ENCODE results near the gene RARG. TPM values are rescaled to one million over a fixed set of nuclear protein-coding genes. Genes with fewer than 3 reads are reported as not detected.

The RARG gene
- total RNA-seq, 4 donors from 2014 or later = 15.6 to 26.6 (median 22.9) TPM

GRCh38 chr12:53191096-53191884 lies 40.7 kb downstream of the RARG start:
- TF ChIP-seq CTCF (IDR thresholded peaks at IDR 0.05) = no peak
- no peak for TF ChIP-seq POLR2A (IDR thresholded peaks at IDR 0.05)
- TF ChIP-seq POLR2AphosphoS5 (IDR thresholded peaks at IDR 0.05) = no peak
- no peak for TF ChIP-seq EP300 (IDR thresholded peaks at IDR 0.05)
- Histone ChIP-seq H3K27me3 (no peaks in the 10 kb centered on the region), H3K4me3 (no peak overlapping the region), H3K36me3 (peaks cover 0 to 40% of the 10 kb centered on the region in 2 donors), H3K9me3 (no peaks in the 10 kb centered on the region), H3K4me1 (peaks cover 0 to 24% (median 3%) of the 10 kb centered on the region in 3 donors), H3K27ac (no peak overlapping the region)
- no peak for ATAC-seq
- WGBS, 2 donors (ENCODE audit: low coverage in 1 of 2) = 78 to 86% methylated on average over 2 of the region's 11 CpGs

- Histone ChIP-seq H3K27me3 (no peaks in the 10 kb centered on the region), H3K9me3 (no peaks in the 10 kb centered on the region), H3K36me3 (peaks cover 0 to 51% of the 10 kb centered on the region in 2 donors), H3K27ac (peak overlapping the region in 3 of 4 donors; percentile 57 to 69 (median 67)), H3K4me3 (no peak overlapping the region), H3K4me1 (peaks cover 0 to 34% (median 3%) of the 10 kb centered on the region in 3 donors)
- peak; percentile 41 for TF ChIP-seq POLR2AphosphoS5 (IDR thresholded peaks at IDR 0.05)
- TF ChIP-seq EP300 (IDR thresholded peaks at IDR 0.05) = no peak
- peak; percentile 63 to 87 (median 79) for TF ChIP-seq CTCF (IDR thresholded peaks at IDR 0.05)
- TF ChIP-seq POLR2A (IDR thresholded peaks at IDR 0.05) = no peak
- ATAC-seq = peak; percentile 86
- WGBS, 2 donors (ENCODE audit: low coverage in 1 of 2) = 59 to 70% methylated on average over 4 to 7 of the region's 14 CpGs
Observed at GRCh38 chr12:53190108-53190729, 41.8 kb downstream of the RARG start.

- ATAC-seq = no peak
- Histone ChIP-seq H3K4me3 (no peak overlapping the region), H3K9me3 (no peaks in the 10 kb centered on the region), H3K27ac (no peak overlapping the region), H3K27me3 (no peaks in the 10 kb centered on the region), H3K4me1 (peaks cover 1 to 56% (median 24%) of the 10 kb centered on the region in 3 donors), H3K36me3 (peaks cover 0 to 79% of the 10 kb centered on the region in 2 donors)
- 75% methylated on average over 1 to 9 of the region's 15 CpGs for WGBS, 2 donors (ENCODE audit: low coverage in 1 of 2)
- TF ChIP-seq CTCF (IDR thresholded peaks at IDR 0.05) (no peak), EP300 (IDR thresholded peaks at IDR 0.05) (no peak), POLR2AphosphoS5 (IDR thresholded peaks at IDR 0.05) (no peak), POLR2A (IDR thresholded peaks at IDR 0.05) (no peak)
Observed at GRCh38 chr12:53187145-53187899, 44.7 kb downstream of the RARG start.

- Histone ChIP-seq H3K36me3 (peaks cover 0 to 82% of the 10 kb centered on the region in 2 donors), H3K9me3 (no peaks in the 10 kb centered on the region), H3K27me3 (no peaks in the 10 kb centered on the region), H3K4me1 (peaks cover 5 to 62% (median 30%) of the 10 kb centered on the region in 3 donors), H3K27ac (no peak overlapping the region), H3K4me3 (no peak overlapping the region)
- 66 to 93% methylated on average over 4 of the region's 4 CpGs for WGBS, 2 donors (ENCODE audit: low coverage in 1 of 2)
- TF ChIP-seq POLR2A (IDR thresholded peaks at IDR 0.05) (no peak), POLR2AphosphoS5 (IDR thresholded peaks at IDR 0.05) (no peak), CTCF (IDR thresholded peaks at IDR 0.05) (no peak), EP300 (IDR thresholded peaks at IDR 0.05) (no peak)
- ATAC-seq = no peak
Observed at GRCh38 chr12:53186745-53187144, 45.3 kb downstream of the RARG start.
